HepG2 (cell line): ENCODE measurements around the gene EPB41L3.

ENCODE experiments used
- BCLAF1 ChIP-seq: fragments of 450-650 bp; IDR thresholded peaks from 2 replicates; pipeline ENCODE4 v1.6.1; 2017; ENCODE audit warnings: mild to moderate bottlenecking
- EZH2 ChIP-seq: conservative IDR thresholded peaks from 2 replicates; pipeline ENCODE4 v1.6.1; 2012; ENCODE audit warnings: mild to moderate bottlenecking, low read depth, low read length, moderate library complexity
- JUND ChIP-seq: sonication (generic); formaldehyde crosslinking; IDR thresholded peaks from 2 replicates; pipeline ENCODE4 v1.8.0; 2022; ENCODE audit warnings: mild to moderate bottlenecking, missing genetic modification reagents
- LRRFIP1 ChIP-seq: sonication (generic); formaldehyde crosslinking; conservative IDR thresholded peaks from 2 replicates; pipeline ENCODE4 v1.4.0; 2020; ENCODE audit warnings: missing genetic modification reagents
- TBL1XR1 ChIP-seq: fragments of 150-350 bp; IDR thresholded peaks from 2 replicates; pipeline ENCODE4 v1.6.1; 2014; ENCODE audit warnings: borderline replicate concordance, low read length; ENCODE audit not compliant: partially characterized antibody

- TF ChIP-seq LRRFIP1 (CRISPR knock-in tag) (no peak), JUND (CRISPR knock-in tag) (no peak), BCLAF1 (no peak), EZH2 (no peak), TBL1XR1 (no peak)
Observed at GRCh38 chr18:5388896-5389295, 154.9 kb downstream of the EPB41L3 start.
